Bronchial epithelial cell (primary cell): Measurements from ENCODE around the gene TMEFF1. TPM values are rescaled to one million over a fixed set of nuclear protein-coding genes. Genes with fewer than 3 reads are reported as not detected.

Source experiments
- DNase-seq: peaks from one replicate; pipeline ENCODE4 v3.0.0-alpha.2; 2010; ENCODE audit warnings: low read depth
- FAIRE-seq: peaks from 2 replicates; lab custom pipeline; 2011; peaks lifted over from hg19 to GRCh38; lab: Jason Lieb, UNC
- H3K27me3 ChIP-seq: 2 replicates; pipeline ENCODE4 v1.5.1; 2011; ENCODE audit warnings: low read length; ENCODE audit not compliant: control insufficient read depth, insufficient read depth
- H3K36me3 ChIP-seq: 2 replicates; pipeline ENCODE4 v1.5.1; 2011; ENCODE audit warnings: low read length; ENCODE audit not compliant: control insufficient read depth, insufficient read depth
- H3K4me3 ChIP-seq: 2 replicates; pipeline ENCODE4 v1.5.1; 2011; ENCODE audit warnings: mild to moderate bottlenecking, low read depth, low read length, control low read depth
- total RNA-seq: library from RNA; depleted of rRNA; stranded (reverse); fragments of >200 nt; gene quantifications from 2 replicates; pipeline ENCODE4 v1.2.1, GENCODE V29; 2014
- TF ChIP-seq, protein P1 (sequence below): IDR thresholded peaks from 2 replicates; pipeline ENCODE4 v1.5.1; 2011; ENCODE audit warnings: mild to moderate bottlenecking, moderate library complexity, low read length, control low read depth, inconsistent platforms; ENCODE audit not compliant: insufficient read depth, severe bottlenecking

The TMEFF1 gene
- total RNA-seq, 1 donor from 2014 or later: 0.26 TPM

- H3K27me3 ChIP-seq: no peaks in the 10 kb centered on the region
- TF ChIP-seq, protein P1, sequence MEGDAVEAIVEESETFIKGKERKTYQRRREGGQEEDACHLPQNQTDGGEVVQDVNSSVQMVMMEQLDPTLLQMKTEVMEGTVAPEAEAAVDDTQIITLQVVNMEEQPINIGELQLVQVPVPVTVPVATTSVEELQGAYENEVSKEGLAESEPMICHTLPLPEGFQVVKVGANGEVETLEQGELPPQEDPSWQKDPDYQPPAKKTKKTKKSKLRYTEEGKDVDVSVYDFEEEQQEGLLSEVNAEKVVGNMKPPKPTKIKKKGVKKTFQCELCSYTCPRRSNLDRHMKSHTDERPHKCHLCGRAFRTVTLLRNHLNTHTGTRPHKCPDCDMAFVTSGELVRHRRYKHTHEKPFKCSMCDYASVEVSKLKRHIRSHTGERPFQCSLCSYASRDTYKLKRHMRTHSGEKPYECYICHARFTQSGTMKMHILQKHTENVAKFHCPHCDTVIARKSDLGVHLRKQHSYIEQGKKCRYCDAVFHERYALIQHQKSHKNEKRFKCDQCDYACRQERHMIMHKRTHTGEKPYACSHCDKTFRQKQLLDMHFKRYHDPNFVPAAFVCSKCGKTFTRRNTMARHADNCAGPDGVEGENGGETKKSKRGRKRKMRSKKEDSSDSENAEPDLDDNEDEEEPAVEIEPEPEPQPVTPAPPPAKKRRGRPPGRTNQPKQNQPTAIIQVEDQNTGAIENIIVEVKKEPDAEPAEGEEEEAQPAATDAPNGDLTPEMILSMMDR: no peak
- FAIRE-seq: no peak
- no peak for DNase-seq
- no peak overlapping the region for H3K4me3 ChIP-seq
- no peaks in the 10 kb centered on the region for H3K36me3 ChIP-seq
Measured at GRCh38 chr9:100561256-100561655, 88.3 kb downstream of the TMEFF1 start.

DNA sequence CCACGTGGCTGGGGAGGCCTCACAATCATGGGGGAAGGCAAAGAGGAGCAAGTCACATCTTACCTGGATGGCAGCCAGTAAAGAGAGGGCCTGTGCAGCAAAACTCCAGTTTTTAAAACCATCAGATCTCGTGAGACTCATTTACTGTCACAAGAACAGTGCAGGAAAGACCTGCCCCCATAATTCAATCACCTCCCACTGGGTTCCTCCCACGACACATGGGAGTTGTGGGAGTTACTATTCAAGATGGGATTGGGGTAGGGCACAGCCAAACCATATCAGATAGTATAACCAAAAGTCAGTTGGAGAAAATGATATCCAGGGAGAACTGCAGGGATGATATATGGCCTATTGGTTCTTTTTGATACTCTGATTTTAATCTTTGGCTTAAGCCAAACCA lies 94.9 kb downstream of the TMEFF1 start:
- no peaks in the 10 kb centered on the region for H3K36me3 ChIP-seq
- no peak for FAIRE-seq
- H3K27me3 ChIP-seq: no peaks in the 10 kb centered on the region
- no peak for DNase-seq
- TF ChIP-seq, protein P1: no peak
- no peak overlapping the region for H3K4me3 ChIP-seq

GRCh38 chr9:100573655-100574260 lies 100.8 kb downstream of the TMEFF1 start:
- DNase-seq (peak; percentile 44), FAIRE-seq (no peak)
- Histone ChIP-seq H3K36me3 (no peaks in the 10 kb centered on the region), H3K27me3 (no peaks in the 10 kb centered on the region), H3K4me3 (no peak overlapping the region)
- TF ChIP-seq, protein P1: no peak

DNA sequence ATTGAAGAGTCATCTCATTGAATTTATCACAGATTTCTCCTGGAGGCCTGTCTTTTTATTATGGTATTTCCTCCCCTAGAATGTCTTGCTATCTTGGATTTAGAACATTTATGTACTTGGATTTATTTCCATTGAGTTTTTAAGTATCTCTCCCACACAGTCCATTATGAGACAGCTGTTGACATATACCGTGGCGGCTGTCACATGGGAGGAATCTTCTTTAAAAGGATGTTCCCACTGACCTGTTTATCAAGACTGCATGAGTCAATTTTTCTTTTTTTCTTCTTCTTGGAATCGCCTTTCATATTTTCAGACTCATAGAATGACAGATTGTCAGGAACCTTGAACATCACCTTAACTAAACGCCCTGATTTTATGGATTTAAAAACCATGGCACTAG lies 102.1 kb downstream of the TMEFF1 start:
- TF ChIP-seq, protein P1: no peak
- Histone ChIP-seq H3K36me3 (no peaks in the 10 kb centered on the region), H3K27me3 (no peaks in the 10 kb centered on the region), H3K4me3 (no peak overlapping the region)
- DNase-seq (no peak), FAIRE-seq (no peak)

GRCh38 chr9:100575765-100576386 lies 102.9 kb downstream of the TMEFF1 start:
- H3K36me3 ChIP-seq: no peaks in the 10 kb centered on the region
- no peak for FAIRE-seq
- TF ChIP-seq, protein P1: no peak
- DNase-seq: peak; percentile 67
- no peak overlapping the region for H3K4me3 ChIP-seq
- no peaks in the 10 kb centered on the region for H3K27me3 ChIP-seq
